ENCODE results near the gene SLC38A3.

- TF ChIP-seq, protein P1, sequence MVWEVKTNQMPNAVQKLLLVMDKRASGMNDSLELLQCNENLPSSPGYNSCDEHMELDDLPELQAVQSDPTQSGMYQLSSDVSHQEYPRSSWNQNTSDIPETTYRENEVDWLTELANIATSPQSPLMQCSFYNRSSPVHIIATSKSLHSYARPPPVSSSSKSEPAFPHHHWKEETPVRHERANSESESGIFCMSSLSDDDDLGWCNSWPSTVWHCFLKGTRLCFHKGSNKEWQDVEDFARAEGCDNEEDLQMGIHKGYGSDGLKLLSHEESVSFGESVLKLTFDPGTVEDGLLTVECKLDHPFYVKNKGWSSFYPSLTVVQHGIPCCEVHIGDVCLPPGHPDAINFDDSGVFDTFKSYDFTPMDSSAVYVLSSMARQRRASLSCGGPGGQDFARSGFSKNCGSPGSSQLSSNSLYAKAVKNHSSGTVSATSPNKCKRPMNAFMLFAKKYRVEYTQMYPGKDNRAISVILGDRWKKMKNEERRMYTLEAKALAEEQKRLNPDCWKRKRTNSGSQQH (CRISPR knock-in tag; IDR thresholded peaks at IDR 0.05) = no peak
- TF ChIP-seq, protein P2, sequence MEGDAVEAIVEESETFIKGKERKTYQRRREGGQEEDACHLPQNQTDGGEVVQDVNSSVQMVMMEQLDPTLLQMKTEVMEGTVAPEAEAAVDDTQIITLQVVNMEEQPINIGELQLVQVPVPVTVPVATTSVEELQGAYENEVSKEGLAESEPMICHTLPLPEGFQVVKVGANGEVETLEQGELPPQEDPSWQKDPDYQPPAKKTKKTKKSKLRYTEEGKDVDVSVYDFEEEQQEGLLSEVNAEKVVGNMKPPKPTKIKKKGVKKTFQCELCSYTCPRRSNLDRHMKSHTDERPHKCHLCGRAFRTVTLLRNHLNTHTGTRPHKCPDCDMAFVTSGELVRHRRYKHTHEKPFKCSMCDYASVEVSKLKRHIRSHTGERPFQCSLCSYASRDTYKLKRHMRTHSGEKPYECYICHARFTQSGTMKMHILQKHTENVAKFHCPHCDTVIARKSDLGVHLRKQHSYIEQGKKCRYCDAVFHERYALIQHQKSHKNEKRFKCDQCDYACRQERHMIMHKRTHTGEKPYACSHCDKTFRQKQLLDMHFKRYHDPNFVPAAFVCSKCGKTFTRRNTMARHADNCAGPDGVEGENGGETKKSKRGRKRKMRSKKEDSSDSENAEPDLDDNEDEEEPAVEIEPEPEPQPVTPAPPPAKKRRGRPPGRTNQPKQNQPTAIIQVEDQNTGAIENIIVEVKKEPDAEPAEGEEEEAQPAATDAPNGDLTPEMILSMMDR (IDR thresholded peaks at IDR 0.05 in 2 of 3, conservative IDR thresholded peaks at IDR 0.05 in 1 of 3; ENCODE audit: insufficient read depth in 2 of 3, low read depth in 1 of 3, low read length in 3 of 3) = no peak
- no peak for TF ChIP-seq ZKSCAN8 (CRISPR knock-in tag; IDR thresholded peaks at IDR 0.05)
- TF ChIP-seq, protein P3, sequence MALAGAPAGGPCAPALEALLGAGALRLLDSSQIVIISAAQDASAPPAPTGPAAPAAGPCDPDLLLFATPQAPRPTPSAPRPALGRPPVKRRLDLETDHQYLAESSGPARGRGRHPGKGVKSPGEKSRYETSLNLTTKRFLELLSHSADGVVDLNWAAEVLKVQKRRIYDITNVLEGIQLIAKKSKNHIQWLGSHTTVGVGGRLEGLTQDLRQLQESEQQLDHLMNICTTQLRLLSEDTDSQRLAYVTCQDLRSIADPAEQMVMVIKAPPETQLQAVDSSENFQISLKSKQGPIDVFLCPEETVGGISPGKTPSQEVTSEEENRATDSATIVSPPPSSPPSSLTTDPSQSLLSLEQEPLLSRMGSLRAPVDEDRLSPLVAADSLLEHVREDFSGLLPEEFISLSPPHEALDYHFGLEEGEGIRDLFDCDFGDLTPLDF (CRISPR knock-in tag; IDR thresholded peaks at IDR 0.05) = no peak
- TF ChIP-seq PHB2 (IDR thresholded peaks at IDR 0.05; ENCODE audit: low read depth) = no peak
- TF ChIP-seq ZNF644 (tag; IDR thresholded peaks at IDR 0.05; ENCODE audit: low read depth) = no peak
- no peak for TF ChIP-seq ZNF584 (CRISPR knock-in tag; IDR thresholded peaks at IDR 0.05; ENCODE audit: low read depth)
- TF ChIP-seq SRF (CRISPR knock-in tag; IDR thresholded peaks at IDR 0.05) = no peak
- TF ChIP-seq, protein P4, sequence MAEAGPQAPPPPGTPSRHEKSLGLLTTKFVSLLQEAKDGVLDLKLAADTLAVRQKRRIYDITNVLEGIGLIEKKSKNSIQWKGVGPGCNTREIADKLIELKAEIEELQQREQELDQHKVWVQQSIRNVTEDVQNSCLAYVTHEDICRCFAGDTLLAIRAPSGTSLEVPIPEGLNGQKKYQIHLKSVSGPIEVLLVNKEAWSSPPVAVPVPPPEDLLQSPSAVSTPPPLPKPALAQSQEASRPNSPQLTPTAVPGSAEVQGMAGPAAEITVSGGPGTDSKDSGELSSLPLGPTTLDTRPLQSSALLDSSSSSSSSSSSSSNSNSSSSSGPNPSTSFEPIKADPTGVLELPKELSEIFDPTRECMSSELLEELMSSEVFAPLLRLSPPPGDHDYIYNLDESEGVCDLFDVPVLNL (CRISPR knock-in tag; IDR thresholded peaks at IDR 0.05; ENCODE audit: low read depth) = no peak
- no peak for TF ChIP-seq VEZF1 (CRISPR knock-in tag; IDR thresholded peaks at IDR 0.05)
- TF ChIP-seq CBFA2T2 (conservative IDR thresholded peaks at IDR 0.05) = no peak
- no peak for TF ChIP-seq POLR2A (conservative IDR thresholded peaks at IDR 0.05)
- no peak for TF ChIP-seq CBX2 (IDR thresholded peaks at IDR 0.05; ENCODE audit: insufficient read depth, low read length, poor library complexity, severe bottlenecking)
Observed at GRCh38 chr3:50173685-50174516, 31.2 kb upstream of the SLC38A3 start.

Measured in K562 (cell line).